Activated effector memory CD4-positive, alpha-beta T cell treated with Interleukin-2 at 50 U/mL for 16 hours (primary cell): ENCODE measurements around the gene BRINP1.

Experiments
- DNase-seq: peaks from one replicate; pipeline ENCODE4 v3.0.0-alpha.2; 2020

Gene BRINP1

GRCh38 chr9:119368681-119369581 lies at the start of gene BRINP1:
Gene BRINP1, minus strand, starts transcription at chr9:119369435. Its CDS starts 56,080 bp downstream, at chr9:119313355.
- DNase-seq, result no peak

- no peak for DNase-seq
These were observed 49.5 kb upstream of the BRINP1 start for GRCh38 chr9:119418721-119419120.

GRCh38 chr9:119416793-119417192 lies 47.6 kb upstream of the BRINP1 start:
- no peak for DNase-seq

- DNase-seq, result no peak
These were observed 43.2 kb upstream of the BRINP1 start for GRCh38 chr9:119412399-119412798.

- DNase-seq, result no peak
These were observed 40.3 kb upstream of the BRINP1 start for GRCh38 chr9:119409552-119409951.

GRCh38 chr9:119400606-119401005 lies 31.4 kb upstream of the BRINP1 start:
- no peak for DNase-seq

- no peak for DNase-seq
These were observed 29.1 kb upstream of the BRINP1 start for GRCh38 chr9:119398350-119398749.

GRCh38 chr9:119391878-119392277 lies 22.6 kb upstream of the BRINP1 start:
- DNase-seq, result no peak

- DNase-seq, result no peak
These were observed 6.7 kb upstream of the BRINP1 start for GRCh38 chr9:119375892-119376291.

- DNase-seq, result no peak
These were observed 3.7 kb upstream of the BRINP1 start for GRCh38 chr9:119372951-119373350.

- DNase-seq, result no peak
These were observed 1.6 kb upstream of the BRINP1 start for GRCh38 chr9:119370816-119371215.

- DNase-seq, result no peak
These were observed 588 bp upstream of the BRINP1 start for GRCh38 chr9:119369680-119370366.

- DNase-seq, result no peak
These were observed 1.1 kb downstream of the BRINP1 start for GRCh38 chr9:119368179-119368578.

GRCh38 chr9:119367683-119368075 lies 1.6 kb downstream of the BRINP1 start:
- DNase-seq, result no peak

- DNase-seq, result no peak
These were observed 2.1 kb downstream of the BRINP1 start for GRCh38 chr9:119366909-119367682.

- no peak for DNase-seq
These were observed 3.8 kb downstream of the BRINP1 start for GRCh38 chr9:119365291-119366027.

- no peak for DNase-seq
These were observed 9.0 kb downstream of the BRINP1 start for GRCh38 chr9:119360237-119360636.

- DNase-seq, result no peak
These were observed 11.7 kb downstream of the BRINP1 start for GRCh38 chr9:119357336-119358096.

- no peak for DNase-seq
These were observed 19.8 kb downstream of the BRINP1 start for GRCh38 chr9:119349351-119349825.

- no peak for DNase-seq
These were observed 25.9 kb downstream of the BRINP1 start for GRCh38 chr9:119343059-119343990.

- no peak for DNase-seq
These were observed 30.2 kb downstream of the BRINP1 start for GRCh38 chr9:119339056-119339455.
